ENCODE results near the gene ECE1. TPM values are rescaled to one million over a fixed set of nuclear protein-coding genes. Genes with fewer than 3 reads are reported as not detected.

Gene ECE1
- total and polyA plus RNA-seq, 2 of the 4 experiments (the other 2 are of a cell fraction) = 61.8 to 124 TPM

- DNase-seq = peak; percentile 38
These were observed 78.1 kb downstream of the ECE1 start for GRCh38 chr1:21212126-21212525.

More at GRCh38 chr1:21212126-21212525, 78.1 kb downstream of the ECE1 start:
- intact Hi-C loops (cut with micrococcal nuclease) = no loop called here
- Histone ChIP-seq H3K4me2 (ENCODE audit: low read depth, low read length) (no peak overlapping the region), H2BK5ac (ENCODE audit: low read depth, low read length, poor library complexity, severe bottlenecking) (no peak overlapping the region), H3K56ac (ENCODE audit: extremely low read depth, insufficient read depth, low read length) (no peak overlapping the region), H3K27me3 (ENCODE audit: control insufficient read depth, insufficient read depth, low read length) (no peaks in the 10 kb centered on the region), H3K9ac (ENCODE audit: low read depth, low read length) (no peak overlapping the region), H2AK5ac (ENCODE audit: low read depth, low read length) (0 out of 2 replicates have a peak overlapping the region, but pooled peaks have one; percentile 8), H2AFZ (replicated peaks; ENCODE audit: low read length, poor library complexity) (no peak overlapping the region), H3K36me3 (ENCODE audit: control insufficient read depth, insufficient read depth, low read length) (no peaks in the 10 kb centered on the region), H3K4ac (ENCODE audit: low read depth, low read length) (no peak overlapping the region), H3K14ac (replicated peaks; ENCODE audit: low read depth, low read length) (no peak overlapping the region), H2BK120ac (ENCODE audit: low read depth, low read length) (no peak overlapping the region), H3K79me1 (ENCODE audit: low read depth in 1 of 2, low read length in 2 of 2) (no peaks in the 10 kb centered on the region), H4K5ac (ENCODE audit: low read depth, low read length) (no peak overlapping the region), H2BK15ac (ENCODE audit: low read depth, low read length) (no peak overlapping the region), H3K18ac (ENCODE audit: low read depth, low read length) (no peak overlapping the region), H4K20me1 (ENCODE audit: insufficient read depth, low read length) (no peaks in the 10 kb centered on the region), H4K8ac (ENCODE audit: low read depth in 2 of 2, low read length in 2 of 2) (no peak overlapping the region), H3K27ac (ENCODE audit: insufficient read depth, low read length) (no peak overlapping the region), H2AK9ac (replicated peaks; ENCODE audit: low read depth, low read length, poor library complexity) (no peak overlapping the region), H4K91ac (ENCODE audit: insufficient read depth, low read depth, low read length) (no peak overlapping the region), H3K9me1 (ENCODE audit: insufficient read depth, low read length) (peaks cover 7% of the 10 kb centered on the region), H3K4me3 (ENCODE audit: insufficient read depth, low read depth, low read length) (no peak overlapping the region), H3K23ac (ENCODE audit: low read depth, low read length) (no peak overlapping the region), H2BK20ac (ENCODE audit: low read depth, low read length) (no peak overlapping the region), H3K4me1 (ENCODE audit: control insufficient read depth, insufficient read depth, low read length) (no peaks in the 10 kb centered on the region), H3K9me3 (ENCODE audit: control insufficient read depth, insufficient read depth, low read length) (no peaks in the 10 kb centered on the region)
- WGBS, 2 experiments (ENCODE audit: extremely low coverage in 2 of 2, insufficient read length in 1 of 2) = 0% methylated on average over 3 of the region's 3 CpGs; no CpG with 5 or more reads in 1 of the 2 experiments
- in situ Hi-C loops (cut with MboI; ENCODE audit: low sequenced_read_pairs) = loop anchor here (25.0 kb wide), 1 partner anchor 675 kb away; no protein-coding TSS in a partner anchor
- peak; percentile 58 for ATAC-seq (ENCODE audit: low read depth)
- POLR2A ChIA-PET (ENCODE audit: unreplicated experiment) = no interaction called here
- CTCF ChIA-PET = interaction anchor here (0.7 to 1.1 kb wide), 2 partner anchors 13 to 158 kb away, joined by 4 to 6 read pairs; no protein-coding TSS in a partner anchor
- dilution Hi-C loops (cut with HindIII; ENCODE audit: low sequenced_read_pairs, unreplicated experiment) = no loop called here
- no TSS peak for BruUV-seq (replicated peaks)
- TF ChIP-seq CEBPB (IDR thresholded peaks at IDR 0.05; ENCODE audit: low read depth, low read length) (no peak), BHLHE40 (IDR thresholded peaks at IDR 0.05; ENCODE audit: low read depth, low read length) (no peak), SMC3 (IDR thresholded peaks at IDR 0.05; ENCODE audit: low read depth, low read length) (no peak), MAZ (IDR thresholded peaks at IDR 0.05; ENCODE audit: borderline replicate concordance, low read depth, low read length) (no peak), NFE2L2 (IDR thresholded peaks at IDR 0.05; ENCODE audit: low read depth, low read length) (no peak), POLR2A (IDR thresholded peaks at IDR 0.05; ENCODE audit: low read depth, low read length) (no peak), USF2 (IDR thresholded peaks at IDR 0.05; ENCODE audit: low read depth, low read length) (no peak), CHD1 (IDR thresholded peaks at IDR 0.05; ENCODE audit: low read depth, low read length) (no peak), CTCF (conservative IDR thresholded peaks at IDR 0.05; ENCODE audit: low read depth, low read length) (no peak), FOS (IDR thresholded peaks at IDR 0.05; ENCODE audit: low read depth, low read length) (no peak), MXI1 (IDR thresholded peaks at IDR 0.05; ENCODE audit: borderline replicate concordance, low read depth, low read length) (no peak), RCOR1 (IDR thresholded peaks at IDR 0.05; ENCODE audit: insufficient replicate concordance, low read length) (no peak), ELK1 (IDR thresholded peaks at IDR 0.05; ENCODE audit: borderline replicate concordance, low read depth, low read length) (no peak), RAD21 (IDR thresholded peaks at IDR 0.05; ENCODE audit: low read length) (no peak), RFX5 (IDR thresholded peaks at IDR 0.05; ENCODE audit: low read depth, low read length) (no peak), MAFK (IDR thresholded peaks at IDR 0.05; ENCODE audit: low read depth, low read length) (no peak)

Measured in IMR-90 (cell line).